CD4-positive, alpha-beta T cell treated with Interleukin-4 for 1 hour (primary cell): Measurements from ENCODE around the gene MANBA.
"Not testable (repeated sequence)": the region's sequence is repeated elsewhere in the genome, so short reads cannot be mapped to it uniquely, and the experiment has no call there.

Source experiments
- DNase-seq, 2 donors: peaks; one replicate each; pipeline ENCODE4 v3.0.0-alpha.2; 2020 to 2022

The MANBA gene

DNA sequence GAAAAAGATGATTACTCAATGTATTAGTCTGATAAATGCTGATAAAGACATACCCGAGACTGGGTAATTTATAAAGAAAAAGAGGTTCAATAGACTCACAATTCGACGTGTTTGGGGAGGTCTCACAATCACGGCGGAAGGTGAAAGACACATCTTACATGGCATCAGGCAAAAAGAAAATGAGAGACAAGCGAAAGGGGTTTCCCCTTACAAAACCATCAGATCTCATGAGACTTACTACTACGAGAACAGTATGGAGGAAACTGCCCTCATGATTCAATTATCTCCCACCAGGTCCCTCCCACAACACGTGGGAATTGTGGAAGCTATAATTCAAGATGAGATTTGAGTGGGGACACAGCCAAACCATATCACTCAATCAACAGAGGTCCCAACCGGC, 141.7 kb downstream of the MANBA start:
- not testable (repeated sequence) for DNase-seq

DNA sequence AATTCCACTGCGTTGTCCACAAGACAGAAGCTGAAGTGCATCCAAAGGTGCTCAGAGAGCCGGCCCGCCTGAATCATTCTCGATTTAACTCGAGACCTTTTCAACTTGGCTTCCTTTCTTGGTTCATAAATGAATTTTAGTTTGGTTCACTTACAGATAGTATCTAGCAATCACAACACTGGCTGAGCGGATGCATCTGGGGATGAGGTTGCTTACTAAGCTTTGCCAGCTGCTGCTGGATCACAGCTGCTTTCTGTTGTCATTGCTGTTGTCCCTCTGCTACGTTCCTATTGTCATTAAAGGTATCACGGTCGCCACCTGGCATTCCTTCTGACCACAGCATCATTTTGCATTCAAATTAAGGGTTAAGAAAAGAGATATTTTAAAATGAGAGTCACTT, 144.1 kb downstream of the MANBA start:
- no peak for DNase-seq

- peak; percentile 53 to 70 for DNase-seq
These were observed 146.0 kb downstream of the MANBA start for GRCh38 chr4:102614801-102615200.

GRCh38 chr4:102612824-102613366, 147.9 kb downstream of the MANBA start:
- DNase-seq = peak; percentile 58 to 81

DNA sequence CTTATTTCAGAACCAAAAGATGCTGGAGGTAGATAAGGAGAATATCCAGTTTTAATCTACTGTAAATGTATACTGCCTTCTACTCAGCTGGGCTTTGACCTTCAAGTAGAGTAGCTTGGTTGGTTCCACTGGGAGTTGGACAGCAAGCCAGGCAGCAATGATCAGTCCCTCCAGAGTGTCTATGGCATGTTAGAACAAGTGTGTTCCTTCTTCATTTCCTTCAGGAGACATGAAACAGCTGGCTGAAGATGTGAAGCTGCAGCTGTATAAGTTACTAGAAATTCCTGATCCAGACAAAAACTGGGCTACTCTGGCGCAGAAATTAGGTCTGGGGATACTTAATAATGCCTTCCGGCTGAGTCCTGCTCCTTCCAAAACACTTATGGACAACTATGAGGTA, 148.6 kb downstream of the MANBA start:
- no peak for DNase-seq

- DNase-seq = no peak
These were observed 150.3 kb downstream of the MANBA start for GRCh38 chr4:102610476-102610875.

GRCh38 chr4:102610007-102610406, 150.8 kb downstream of the MANBA start:
- DNase-seq = no peak

DNA sequence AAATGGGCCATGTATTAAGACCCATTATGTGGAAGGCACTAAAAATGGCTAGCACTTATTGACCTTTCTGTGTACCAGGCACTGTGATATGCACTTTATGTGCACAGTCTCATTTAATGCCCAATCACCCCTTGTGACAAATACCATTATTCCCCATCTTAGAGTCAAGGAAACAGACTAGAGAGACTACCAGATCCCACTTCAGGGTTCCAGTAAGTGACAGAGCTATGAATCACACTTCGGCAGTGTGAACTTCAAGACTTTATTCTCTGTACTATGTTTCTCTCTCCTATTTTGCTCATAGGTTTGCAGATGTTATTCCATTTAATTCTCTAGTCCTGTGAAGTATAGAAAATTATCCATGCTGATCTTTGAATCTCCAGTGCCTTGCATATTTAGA, 152.6 kb downstream of the MANBA start:
- no peak for DNase-seq

- no peak for DNase-seq
These were observed 153.8 kb downstream of the MANBA start for GRCh38 chr4:102606846-102607450.

- no peak for DNase-seq
These were observed 154.5 kb downstream of the MANBA start for GRCh38 chr4:102606261-102606660.

DNA sequence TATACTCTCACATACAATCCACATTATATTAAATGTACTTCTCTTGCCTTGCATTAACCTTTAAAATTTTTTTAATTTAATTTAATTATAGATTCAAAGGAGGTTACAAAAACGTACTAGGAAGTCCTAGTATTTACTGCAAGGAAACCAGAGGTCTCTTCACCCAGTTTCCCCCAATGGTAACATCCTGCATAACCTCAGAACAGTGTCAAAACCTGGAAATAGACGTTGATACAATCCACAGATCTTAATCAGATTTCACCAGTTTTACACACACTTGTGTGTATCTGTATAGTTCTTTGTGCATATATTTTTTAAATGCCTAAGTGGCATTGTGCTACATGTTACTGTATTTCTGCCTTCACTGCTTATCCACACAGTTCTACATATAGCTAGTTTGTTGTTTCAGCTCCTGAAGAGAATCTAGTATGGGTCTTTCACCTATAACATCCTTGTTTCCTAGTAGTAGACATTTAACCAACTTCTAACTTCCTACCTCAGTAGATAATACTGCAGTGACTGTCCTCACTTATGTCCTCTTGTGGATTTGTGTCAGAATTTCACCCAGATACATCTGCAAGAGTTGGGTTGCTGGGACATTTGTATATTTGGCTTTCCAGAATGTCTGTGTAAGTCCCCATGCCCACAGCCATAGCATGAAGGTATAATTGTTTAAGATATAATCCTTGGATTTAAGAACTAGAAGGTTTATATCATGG, 156.4 kb downstream of the MANBA start:
- DNase-seq = no peak

- DNase-seq = no peak
These were observed 159.1 kb downstream of the MANBA start for GRCh38 chr4:102601586-102602227.

GRCh38 chr4:102600689-102601088, 160.1 kb downstream of the MANBA start:
- DNase-seq = no peak

GRCh38 chr4:102599886-102600285, 160.9 kb downstream of the MANBA start:
- no peak for DNase-seq

- no peak for DNase-seq
These were observed 161.3 kb downstream of the MANBA start for GRCh38 chr4:102599455-102599854.

DNA sequence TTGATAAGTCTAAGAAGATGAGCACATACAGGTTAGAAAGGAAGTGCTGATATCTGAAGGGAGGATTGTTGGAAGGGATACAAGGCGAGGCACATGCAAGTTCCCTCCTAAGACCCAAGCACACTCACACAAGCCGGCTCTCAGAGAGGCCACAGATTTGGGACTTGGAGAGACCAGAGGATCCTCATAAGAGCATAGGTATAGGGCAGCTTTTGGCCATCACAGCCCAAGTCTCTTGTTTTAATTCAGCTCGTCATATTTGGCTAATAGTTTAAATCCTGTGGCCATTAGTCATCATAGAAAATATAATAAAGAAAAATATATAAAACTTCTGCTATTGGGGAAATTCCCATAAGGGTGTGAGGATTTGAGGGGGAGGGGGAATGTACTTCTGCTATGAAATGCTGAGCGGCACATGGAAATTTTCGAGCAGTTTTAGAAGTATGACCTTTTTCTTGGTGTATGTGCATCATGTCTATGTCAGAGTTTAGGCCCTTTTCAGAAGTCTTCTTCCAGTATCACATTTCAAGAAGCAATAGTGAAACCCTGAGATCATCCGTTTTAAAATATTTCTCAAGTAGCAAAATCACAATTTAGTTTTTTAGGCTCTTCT, 161.9 kb downstream of the MANBA start:
- DNase-seq = peak in 1 of 2 donors; percentile 40

DNA sequence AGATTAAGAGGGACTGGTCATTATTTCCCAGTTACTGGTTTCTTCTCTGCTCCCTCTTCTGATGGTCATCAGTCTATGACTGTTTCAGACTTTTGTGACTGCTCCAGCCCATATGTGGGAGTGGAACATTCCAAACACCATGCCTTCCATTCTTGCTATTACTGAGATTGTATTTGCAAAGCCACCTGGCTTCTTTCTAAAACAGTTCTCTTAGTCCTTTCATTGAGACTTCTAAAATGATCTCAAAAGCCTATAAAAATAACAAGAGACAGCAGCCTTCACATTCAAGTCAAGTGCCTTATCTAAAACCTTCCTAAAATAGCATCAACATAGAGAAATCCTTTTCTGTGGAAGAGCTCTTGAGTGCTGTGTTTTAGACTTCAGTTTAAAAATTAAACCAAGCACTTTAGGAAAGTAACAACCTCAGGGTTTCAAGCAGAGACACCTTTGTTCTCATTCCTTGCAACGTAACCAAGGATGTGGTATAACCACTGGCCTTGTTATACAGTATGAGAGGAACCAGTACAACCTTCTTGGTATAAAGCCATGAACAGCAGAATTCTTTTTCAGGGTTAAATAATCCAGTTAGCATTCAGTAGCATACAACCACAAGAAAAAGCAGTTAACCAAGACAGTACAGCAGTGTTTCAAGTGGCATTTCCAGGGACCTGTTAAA, 162.5 kb downstream of the MANBA start:
- DNase-seq = peak in 1 of 2 donors; percentile 78

GRCh38 chr4:102596532-102596931, 164.2 kb downstream of the MANBA start:
- no peak for DNase-seq

DNA sequence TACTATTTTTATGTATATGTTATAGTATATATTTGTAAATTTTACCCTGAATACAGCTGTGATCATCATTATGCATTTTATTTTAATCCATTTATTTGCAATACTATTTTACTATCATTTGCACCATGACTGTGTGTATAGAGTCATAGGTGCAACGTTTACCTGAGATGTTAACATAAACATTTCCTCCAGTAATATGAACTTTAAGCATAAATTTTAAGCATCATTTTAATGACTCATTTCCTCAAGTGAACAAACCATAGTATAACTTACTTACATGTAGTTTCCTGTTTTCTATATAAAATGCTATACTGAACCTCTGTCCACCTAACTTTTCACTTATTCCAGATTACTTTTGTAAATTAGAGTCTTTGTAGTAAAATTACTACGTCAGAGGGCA, 166.8 kb downstream of the MANBA start:
- DNase-seq = no peak

- DNase-seq = no peak
These were observed 167.6 kb downstream of the MANBA start for GRCh38 chr4:102593147-102593546.

DNA sequence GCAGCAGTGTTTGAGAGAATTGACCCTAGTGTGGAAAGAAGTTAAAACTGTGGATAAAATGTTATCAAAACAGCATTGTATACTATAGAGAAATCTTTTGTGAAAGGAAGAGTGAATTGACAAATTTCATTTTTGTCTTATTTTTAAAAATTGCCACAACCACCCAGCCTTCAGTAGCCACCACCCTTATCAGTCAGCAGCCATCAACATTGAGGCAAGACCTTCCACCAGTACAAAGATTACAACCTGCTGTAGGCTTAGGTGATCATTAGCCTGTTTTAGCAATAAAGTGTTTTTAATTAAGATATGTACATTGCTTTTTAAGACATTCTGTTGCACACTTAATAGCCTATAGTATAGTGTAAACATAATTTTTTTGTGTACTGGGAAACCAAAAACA, 168.5 kb downstream of the MANBA start:
- no peak for DNase-seq

DNA sequence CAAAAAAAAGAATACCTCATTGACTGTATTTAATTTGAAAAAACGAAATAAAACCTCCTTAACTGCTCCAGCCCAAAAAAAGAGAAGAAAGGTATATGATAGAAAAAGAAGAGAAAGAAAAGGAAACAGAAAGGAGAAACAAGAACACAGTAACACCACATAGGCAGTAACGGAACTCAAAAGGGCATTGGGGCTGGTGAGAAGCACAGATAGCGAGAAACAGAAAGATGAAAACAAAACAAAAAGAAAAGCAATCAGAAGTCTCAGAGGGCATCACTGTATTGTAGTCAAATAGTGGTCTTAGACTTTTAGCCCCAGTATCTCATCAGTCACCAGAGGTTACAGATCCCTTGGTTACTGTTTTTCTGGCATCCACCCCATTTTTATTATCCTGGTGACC, 171.0 kb downstream of the MANBA start:
- DNase-seq = no peak

DNA sequence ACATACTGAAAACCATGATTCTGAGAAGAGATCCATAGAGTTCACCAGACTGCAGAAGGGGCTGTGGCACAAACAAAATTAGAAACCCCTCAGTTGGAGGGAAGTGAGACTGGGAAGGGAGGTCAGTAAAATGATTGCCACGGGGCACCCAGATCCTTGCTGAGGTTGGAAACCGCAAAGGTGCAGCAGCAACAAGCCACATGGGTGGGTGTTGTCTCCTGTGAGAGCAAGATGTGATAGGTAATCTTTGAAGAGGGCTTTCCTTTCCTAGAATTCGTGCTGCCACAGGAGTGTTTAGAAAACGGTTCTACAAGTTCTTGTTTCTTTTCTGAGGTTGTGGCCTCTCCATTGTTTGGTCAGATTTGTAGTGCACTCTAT, 174.1 kb downstream of the MANBA start:
- peak; percentile 45 to 73 for DNase-seq
